Suprapubic skin (tissue), 4 donors: ENCODE data around the gene RIPOR3.
"Not testable (repeated sequence)": the region's sequence is repeated elsewhere in the genome, so short reads cannot be mapped to it uniquely, and the experiment has no call there.

ENCODE experiments used
- EP300 ChIP-seq: sonication (generic); formaldehyde crosslinking; IDR thresholded peaks from one replicate; pipeline ENCODE4 v1.6.1; 2017; ENCODE audit warnings: antibody characterized with exemption
- POLR2A ChIP-seq, 2 donors: fragments of 450-650 bp; IDR thresholded peaks; one replicate each; pipeline ENCODE4 v1.6.1; 2017; ENCODE audit warnings: antibody characterized with exemption in 2 of 2, mild to moderate bottlenecking in 2 of 2, moderate library complexity in 2 of 2
- POLR2AphosphoS5 ChIP-seq, 3 donors: sonication (generic); formaldehyde crosslinking; IDR thresholded peaks; one replicate each; pipeline ENCODE4 v1.6.1; 2017; ENCODE audit warnings: antibody characterized with exemption in 3 of 3
- TF ChIP-seq, protein P1 (sequence below), 2 donors: fragments of 200-600 bp in 1 of 2; fragments of 450-650 bp in 1 of 2; sonication (generic) in 1 of 2; IDR thresholded peaks; one replicate each; pipeline ENCODE4 v1.5.1; 2016 to 2019; ENCODE audit warnings: antibody characterized with exemption in 2 of 2, mild to moderate bottlenecking in 1 of 2, moderate library complexity in 1 of 2

DNA sequence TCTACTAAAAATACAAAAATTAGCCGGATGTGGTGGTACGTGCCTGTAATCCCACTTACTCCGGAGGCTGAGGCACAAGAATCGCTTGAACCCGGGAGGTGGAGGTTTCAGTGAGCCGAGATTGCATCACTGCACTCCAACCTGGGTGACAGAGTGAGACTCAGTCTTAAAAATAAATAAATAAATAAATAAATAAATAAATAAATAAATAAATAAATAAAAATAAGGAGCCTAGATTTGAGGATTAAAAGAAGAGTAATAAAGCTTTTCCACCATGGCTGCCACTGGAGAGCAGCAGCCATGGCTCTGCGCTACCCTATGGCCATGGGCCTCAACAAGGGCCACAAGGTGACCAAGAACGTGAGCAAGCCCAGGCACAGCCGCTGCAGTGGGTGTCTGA, 70.9 kb downstream of the RIPOR3 start:
- TF ChIP-seq, protein P1, sequence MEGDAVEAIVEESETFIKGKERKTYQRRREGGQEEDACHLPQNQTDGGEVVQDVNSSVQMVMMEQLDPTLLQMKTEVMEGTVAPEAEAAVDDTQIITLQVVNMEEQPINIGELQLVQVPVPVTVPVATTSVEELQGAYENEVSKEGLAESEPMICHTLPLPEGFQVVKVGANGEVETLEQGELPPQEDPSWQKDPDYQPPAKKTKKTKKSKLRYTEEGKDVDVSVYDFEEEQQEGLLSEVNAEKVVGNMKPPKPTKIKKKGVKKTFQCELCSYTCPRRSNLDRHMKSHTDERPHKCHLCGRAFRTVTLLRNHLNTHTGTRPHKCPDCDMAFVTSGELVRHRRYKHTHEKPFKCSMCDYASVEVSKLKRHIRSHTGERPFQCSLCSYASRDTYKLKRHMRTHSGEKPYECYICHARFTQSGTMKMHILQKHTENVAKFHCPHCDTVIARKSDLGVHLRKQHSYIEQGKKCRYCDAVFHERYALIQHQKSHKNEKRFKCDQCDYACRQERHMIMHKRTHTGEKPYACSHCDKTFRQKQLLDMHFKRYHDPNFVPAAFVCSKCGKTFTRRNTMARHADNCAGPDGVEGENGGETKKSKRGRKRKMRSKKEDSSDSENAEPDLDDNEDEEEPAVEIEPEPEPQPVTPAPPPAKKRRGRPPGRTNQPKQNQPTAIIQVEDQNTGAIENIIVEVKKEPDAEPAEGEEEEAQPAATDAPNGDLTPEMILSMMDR (IDR thresholded peaks at IDR 0.05) = not testable (repeated sequence)
- not testable (repeated sequence) for TF ChIP-seq POLR2A (IDR thresholded peaks at IDR 0.05); POLR2AphosphoS5 (IDR thresholded peaks at IDR 0.05); EP300
